Endothelial cell of umbilical vein (primary cell): ENCODE data around the gene XIRP2. TPM values are rescaled to one million over a fixed set of nuclear protein-coding genes. Genes with fewer than 3 reads are reported as not detected.

Experiments
- BruUV-seq: library from RNA; stranded (reverse); fragments of 400-500 nt; replicated peaks from 2 replicates; lab custom pipeline; 2021; lab: Mats Ljungman, UMichigan
- CTCF ChIA-PET: fragments of 300-600, 350-600 bp; sonication (Branson Sonifier 250); formaldehyde crosslinking; loops from one replicate; lab custom pipeline; 2021; ENCODE audit warnings: antibody characterized with exemption, inconsistent platforms; lab: Charles Lee
- POLR2A ChIA-PET: fragments of 300-600, 350-600 bp; sonication (Branson Sonifier 250); formaldehyde crosslinking; loops from one replicate; lab custom pipeline; 2021; ENCODE audit warnings: antibody characterized with exemption, inconsistent platforms; lab: Charles Lee
- DNase-seq: peaks from one replicate; pipeline ENCODE4 v3.0.0-alpha.2; 2011; ENCODE audit warnings: low read depth, low spot score
- FAIRE-seq: peaks from 2 replicates; lab custom pipeline; 2011; peaks lifted over from hg19 to GRCh38; lab: Jason Lieb, UNC
- H2AFZ ChIP-seq: 2 replicates; pipeline ENCODE4 v1.6.0; 2012; ENCODE audit warnings: low read depth, low read length, control low read depth, inconsistent platforms
- H3K27ac ChIP-seq: 2 replicates; pipeline ENCODE4 v1.5.1; 2011; ENCODE audit warnings: low read depth, mild to moderate bottlenecking, control low read depth, low read length, moderate library complexity; ENCODE audit not compliant: insufficient read depth
- H3K27me3 ChIP-seq, 2 experiments: 2 replicates each; pipeline versions ENCODE4 v1.6.0 to v1.6.1; 2011; ENCODE audit warnings: low read length in 2 of 2, mixed read lengths in 1 of 2; ENCODE audit not compliant: control insufficient read depth in 2 of 2, insufficient read depth in 2 of 2
- H3K36me3 ChIP-seq, 2 experiments: 2 replicates in 1 of 2; 3 replicates in 1 of 2; pipeline ENCODE4 v1.5.1; 2011; ENCODE audit warnings: low read length in 2 of 2, mild to moderate bottlenecking in 1 of 2, moderate library complexity in 1 of 2; ENCODE audit not compliant: control insufficient read depth in 2 of 2, insufficient read depth in 2 of 2; ENCODE audit errors: extremely low read depth in 1 of 2
- H3K4me1 ChIP-seq: 3 replicates; pipeline ENCODE4 v1.5.1; 2011; ENCODE audit warnings: mild to moderate bottlenecking, low read length; ENCODE audit not compliant: control insufficient read depth, insufficient read depth; ENCODE audit errors: extremely low read depth
- H3K4me2 ChIP-seq: 2 replicates; pipeline ENCODE4 v1.6.1; 2011; ENCODE audit warnings: low read length, control low read depth, mixed read lengths; ENCODE audit not compliant: insufficient read depth
- H3K4me3 ChIP-seq, 3 experiments: fragments of 200-600 bp in 1 of 3; sonication (generic), shearing (Covaris generic) in 1 of 3; replicated peaks in 1 of 3; 2 replicates each; pipeline ENCODE4 v1.5.1; 2011 to 2016; ENCODE audit warnings: control low read depth in 3 of 3, low read length in 3 of 3, mild to moderate bottlenecking in 2 of 3, inconsistent platforms in 1 of 3, low read depth in 1 of 3, moderate library complexity in 1 of 3; ENCODE audit not compliant: insufficient read depth in 1 of 3
- H3K79me2 ChIP-seq: 2 replicates; pipeline ENCODE4 v1.6.0; 2012; ENCODE audit warnings: low read length, inconsistent platforms; ENCODE audit not compliant: control insufficient read depth, insufficient read depth
- H3K9ac ChIP-seq: replicated peaks from 2 replicates; pipeline ENCODE3; 2011; ENCODE audit warnings: low read length, control low read depth; ENCODE audit not compliant: insufficient read depth; ENCODE audit errors: extremely low read depth
- H3K9me1 ChIP-seq: replicated peaks from 3 replicates; pipeline ENCODE4 v1.6.0; 2011; ENCODE audit warnings: mild to moderate bottlenecking, low read length; ENCODE audit not compliant: control insufficient read depth, insufficient read depth; ENCODE audit errors: extremely low read depth
- H3K9me3 ChIP-seq: replicated peaks from 2 replicates; pipeline ENCODE4 v1.5.1; 2012; ENCODE audit warnings: low read length, inconsistent platforms; ENCODE audit not compliant: control insufficient read depth, insufficient read depth
- H4K20me1 ChIP-seq: replicated peaks from 2 replicates; pipeline ENCODE3; 2011; ENCODE audit warnings: mild to moderate bottlenecking, low read length; ENCODE audit not compliant: control insufficient read depth, insufficient read depth; ENCODE audit errors: extremely low read depth
- EZH2 ChIP-seq: IDR thresholded peaks from 2 replicates; pipeline ENCODE4 v1.6.1; 2012; ENCODE audit warnings: borderline replicate concordance, low read depth, mild to moderate bottlenecking, moderate library complexity, low read length, inconsistent platforms; ENCODE audit not compliant: severe bottlenecking
- FOS ChIP-seq: IDR thresholded peaks from 2 replicates; pipeline ENCODE4 v1.6.1; 2011; ENCODE audit warnings: mild to moderate bottlenecking, low read length, moderate library complexity, borderline replicate concordance; ENCODE audit not compliant: insufficient read depth
- GATA2 ChIP-seq: IDR thresholded peaks from 2 replicates; pipeline ENCODE4 v1.7.0; 2011; ENCODE audit warnings: low read depth, mild to moderate bottlenecking, moderate library complexity, mixed read lengths, low read length; ENCODE audit not compliant: insufficient read length, insufficient read depth
- JUN ChIP-seq: IDR thresholded peaks from 2 replicates; pipeline ENCODE4 v1.6.1; 2011; ENCODE audit warnings: borderline replicate concordance, low read depth; ENCODE audit not compliant: insufficient read length, insufficient read depth
- MYC ChIP-seq: IDR thresholded peaks from one replicate; pipeline ENCODE4 v1.6.1; 2011; ENCODE audit warnings: mild to moderate bottlenecking, low read depth, low read length
- POLR2A ChIP-seq: IDR thresholded peaks from 2 replicates; pipeline ENCODE4 v1.6.1; 2012; ENCODE audit warnings: low read depth, mild to moderate bottlenecking, control low read depth, low read length
- POLR2AphosphoS5 ChIP-seq: IDR thresholded peaks from 2 replicates; pipeline ENCODE4 v1.6.1; 2012; ENCODE audit warnings: low read depth, mild to moderate bottlenecking, control low read depth, low read length, moderate library complexity; ENCODE audit not compliant: insufficient read depth
- dilution Hi-C: fragments of 300-500 bp; cut with MboI; formaldehyde crosslinking; loops from one replicate; pipeline ENCODE4 v1.15.0; 2019; ENCODE audit warnings: low sequenced_read_pairs; ENCODE audit not compliant: extremely low pct_ligation_motif_present
- intact Hi-C: fragments of 100-400 bp; cut with micrococcal nuclease; formaldehyde crosslinking; loops from one replicate; pipeline ENCODE4 v1.10.0; 2022
- polyA plus RNA-seq, 4 experiments: library from polyadenylated mRNA; depleted of rRNA in 3 of 4; stranded (reverse) in 3 of 4; unstranded in 1 of 4; fragments of >200 nt; gene quantifications; 2 replicates each; pipeline versions ENCODE4 v1.2.1 to v1.2.3, GENCODE V29; 2011 to 2012; ENCODE audit warnings: missing spikeins in 1 of 4
- total RNA-seq: library from RNA; stranded (reverse); gene quantifications from 2 replicates; pipeline ENCODE4 v1.2.3, GENCODE V29; 2021
- TF ChIP-seq, protein P1 (sequence below), 2 donors: IDR thresholded peaks; 1 replicate in 1 of 2; 2 replicates in 1 of 2; pipeline ENCODE4 v1.5.1; 2011; ENCODE audit warnings: low read length in 2 of 2, mild to moderate bottlenecking in 2 of 2, moderate library complexity in 2 of 2, control low read depth in 1 of 2, inconsistent platforms in 1 of 2, low read depth in 1 of 2; ENCODE audit not compliant: insufficient read depth in 1 of 2; ENCODE audit errors: extremely low read depth in 1 of 2
- TF ChIP-seq, protein P2 (sequence below): IDR thresholded peaks from 2 replicates; pipeline ENCODE4 v1.6.1; 2011; ENCODE audit not compliant: insufficient read depth, insufficient read length

XIRP2 gene
- total and polyA plus RNA-seq, 2 donors (not counting 3 experiments of a cell fraction or from before 2014, with no cell fraction given), result 0.08 to 0.66 TPM

DNA sequence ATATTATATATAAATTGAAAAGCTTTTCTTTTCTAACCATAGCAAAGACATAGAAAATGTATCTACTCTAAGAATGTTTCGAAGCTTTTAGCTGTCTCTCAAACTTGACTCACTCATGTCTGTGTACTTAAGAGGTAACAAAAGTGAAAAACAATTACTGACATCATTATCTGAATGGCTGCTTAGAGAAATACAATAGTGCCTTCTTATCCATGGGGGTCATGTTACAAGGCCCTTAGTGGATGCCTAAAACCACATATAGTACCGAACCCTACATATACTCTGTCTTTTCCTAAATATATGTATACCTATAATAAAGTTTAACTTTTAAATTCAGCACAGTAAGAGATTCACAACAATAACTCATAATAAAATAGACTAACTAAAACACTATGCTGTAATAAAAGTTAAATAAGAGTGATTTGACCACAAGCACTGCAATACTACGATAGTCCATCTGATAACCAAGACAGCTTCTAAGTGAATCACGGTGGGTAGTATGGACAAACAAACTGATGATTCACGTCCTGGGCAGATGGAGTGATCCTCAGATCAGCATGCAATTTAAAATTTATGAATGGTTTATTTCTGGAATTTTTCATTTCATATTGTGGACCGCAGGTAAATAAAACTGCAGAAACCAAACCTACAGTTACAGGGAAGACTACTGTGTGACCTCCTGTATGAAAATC lies 246.2 kb downstream of the XIRP2 start:
- Histone ChIP-seq H2AFZ (no peak overlapping the region), H3K27ac (peak overlapping the region; percentile 38), H3K9me1 (no peaks in the 10 kb centered on the region), H4K20me1 (no peaks in the 10 kb centered on the region), H3K27me3 (no peaks in the 10 kb centered on the region), H3K4me3 (no peak overlapping the region), H3K9ac (no peak overlapping the region), H3K4me2 (no peak overlapping the region), H3K4me1 (peaks cover 14% of the 10 kb centered on the region), H3K79me2 (no peaks in the 10 kb centered on the region), H3K36me3 (no peaks in the 10 kb centered on the region), H3K9me3 (no peaks in the 10 kb centered on the region)
- TF ChIP-seq MYC (no peak), JUN (peak; percentile 35), FOS (peak; percentile 51), POLR2AphosphoS5 (no peak), EZH2 (no peak), POLR2A (no peak), GATA2 (peak; percentile 84)
- TF ChIP-seq, protein P1, sequence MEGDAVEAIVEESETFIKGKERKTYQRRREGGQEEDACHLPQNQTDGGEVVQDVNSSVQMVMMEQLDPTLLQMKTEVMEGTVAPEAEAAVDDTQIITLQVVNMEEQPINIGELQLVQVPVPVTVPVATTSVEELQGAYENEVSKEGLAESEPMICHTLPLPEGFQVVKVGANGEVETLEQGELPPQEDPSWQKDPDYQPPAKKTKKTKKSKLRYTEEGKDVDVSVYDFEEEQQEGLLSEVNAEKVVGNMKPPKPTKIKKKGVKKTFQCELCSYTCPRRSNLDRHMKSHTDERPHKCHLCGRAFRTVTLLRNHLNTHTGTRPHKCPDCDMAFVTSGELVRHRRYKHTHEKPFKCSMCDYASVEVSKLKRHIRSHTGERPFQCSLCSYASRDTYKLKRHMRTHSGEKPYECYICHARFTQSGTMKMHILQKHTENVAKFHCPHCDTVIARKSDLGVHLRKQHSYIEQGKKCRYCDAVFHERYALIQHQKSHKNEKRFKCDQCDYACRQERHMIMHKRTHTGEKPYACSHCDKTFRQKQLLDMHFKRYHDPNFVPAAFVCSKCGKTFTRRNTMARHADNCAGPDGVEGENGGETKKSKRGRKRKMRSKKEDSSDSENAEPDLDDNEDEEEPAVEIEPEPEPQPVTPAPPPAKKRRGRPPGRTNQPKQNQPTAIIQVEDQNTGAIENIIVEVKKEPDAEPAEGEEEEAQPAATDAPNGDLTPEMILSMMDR (IDR thresholded peaks at IDR 0.05; ENCODE audit: extremely low read depth in 1 of 2, insufficient read depth in 1 of 2, low read depth in 1 of 2, low read length in 2 of 2), result no peak
- TF ChIP-seq, protein P2, sequence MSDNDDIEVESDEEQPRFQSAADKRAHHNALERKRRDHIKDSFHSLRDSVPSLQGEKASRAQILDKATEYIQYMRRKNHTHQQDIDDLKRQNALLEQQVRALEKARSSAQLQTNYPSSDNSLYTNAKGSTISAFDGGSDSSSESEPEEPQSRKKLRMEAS, result no peak
- dilution Hi-C loops (no loop called here), intact Hi-C loops (loop anchor here (5.0 kb wide), 1 partner anchor 983 kb away; no protein-coding TSS in a partner anchor)
- FAIRE-seq (peak; percentile 58), DNase-seq (peak; percentile 54)
- POLR2A ChIA-PET, result no interaction called here
- TSS peak; percentile 62 for BruUV-seq
- CTCF ChIA-PET, result no interaction called here
